GM18519 (cell line): ENCODE measurements around the gene PLEKHA7.

ENCODE experiments used
- ATAC-seq: cut with Tn5 transposase; IDR thresholded peaks from one replicate; pipeline ENCODE4 v1.9.1; 2021; ENCODE audit warnings: mild to moderate bottlenecking, moderate library complexity; ENCODE audit not compliant: unreplicated experiment, low FRiP score

Gene PLEKHA7

DNA sequence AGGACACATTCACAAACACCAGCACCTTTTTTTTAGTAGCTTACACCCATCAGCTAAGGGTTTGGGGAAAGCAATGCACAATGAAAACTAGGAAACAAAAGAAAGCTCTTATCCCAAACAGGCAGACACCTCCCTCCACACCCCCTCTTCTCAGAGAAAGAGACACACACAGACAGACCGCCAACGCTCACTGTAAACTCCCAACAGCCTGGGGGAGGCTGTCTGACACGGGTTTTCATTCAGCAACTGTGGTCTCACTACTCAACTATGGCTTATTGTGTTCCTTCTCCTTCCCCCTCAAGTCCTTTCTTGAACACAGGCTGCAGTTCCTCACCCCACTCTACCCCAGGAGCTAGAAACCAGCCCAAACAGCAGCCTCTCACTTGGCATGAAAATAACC, 152.4 kb downstream of the PLEKHA7 start:
- ATAC-seq: no peak

- no peak for ATAC-seq
These were observed 153.6 kb downstream of the PLEKHA7 start for GRCh38 chr11:16860617-16861016.

DNA sequence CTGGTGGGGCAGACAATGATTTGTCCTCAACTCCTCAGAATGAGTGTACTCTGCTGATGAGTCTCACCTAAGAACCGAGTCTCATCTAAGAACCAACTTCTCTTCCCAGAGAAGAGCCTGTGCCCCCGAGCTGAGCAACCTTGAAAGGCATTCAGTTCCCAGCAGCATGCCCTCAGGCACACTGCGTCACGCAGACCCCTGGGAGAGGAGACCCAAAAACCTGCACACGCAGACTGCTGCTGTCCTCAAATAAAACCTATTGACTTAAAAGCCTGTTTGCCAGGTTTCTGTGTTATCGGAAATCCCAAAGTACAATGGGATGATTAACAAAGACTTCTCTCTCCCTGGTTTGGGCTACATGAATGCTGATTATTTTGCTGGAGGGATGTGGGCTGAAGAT, 154.6 kb downstream of the PLEKHA7 start:
- ATAC-seq: no peak

DNA sequence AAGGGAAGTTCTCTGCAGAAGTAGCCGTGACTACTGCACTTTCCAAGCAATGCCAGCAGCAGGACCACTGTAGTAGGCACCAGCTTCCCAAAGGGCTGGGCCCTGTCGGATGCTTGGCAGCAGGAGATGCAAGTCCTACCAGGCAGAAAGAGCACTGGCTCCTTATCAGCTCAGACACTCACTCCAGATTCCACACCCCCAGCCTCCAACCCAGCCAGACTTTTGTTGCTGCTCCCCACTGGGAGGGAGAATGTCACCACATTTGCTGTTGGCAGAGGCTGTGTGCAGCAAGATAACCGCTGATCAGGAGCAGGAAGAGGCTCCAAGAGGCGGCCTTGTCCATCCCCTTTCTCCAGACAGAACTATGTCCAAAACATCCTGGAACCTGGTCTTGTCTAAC, 157.0 kb downstream of the PLEKHA7 start:
- ATAC-seq: no peak

GRCh38 chr11:16856022-16856471, 158.2 kb downstream of the PLEKHA7 start:
- ATAC-seq: no peak

GRCh38 chr11:16854979-16855378, 159.2 kb downstream of the PLEKHA7 start:
- no peak for ATAC-seq

GRCh38 chr11:16853859-16854258, 160.4 kb downstream of the PLEKHA7 start:
- ATAC-seq: no peak

DNA sequence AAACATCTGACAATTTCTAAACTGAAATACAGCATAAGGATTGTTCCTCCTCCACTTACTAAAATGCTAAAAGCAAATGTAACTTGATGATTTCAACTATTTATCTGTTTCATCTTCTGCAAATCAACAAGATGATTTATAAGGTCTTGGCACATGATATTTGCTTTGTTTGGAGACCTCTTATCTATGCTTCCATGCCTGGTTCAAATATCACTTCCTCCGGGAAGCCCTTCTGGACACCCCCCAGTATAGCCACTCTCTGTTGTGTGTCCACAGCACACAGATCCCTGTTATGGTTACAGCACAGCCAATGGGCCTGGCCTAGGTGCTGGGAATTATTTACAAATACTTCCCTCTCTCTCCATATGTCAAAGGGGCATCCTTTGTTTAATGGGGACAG, 160.9 kb downstream of the PLEKHA7 start:
- ATAC-seq: no peak

- ATAC-seq: no peak
These were observed 167.9 kb downstream of the PLEKHA7 start for GRCh38 chr11:16846305-16846704.

- no peak for ATAC-seq
These were observed 169.9 kb downstream of the PLEKHA7 start for GRCh38 chr11:16844268-16844771.

DNA sequence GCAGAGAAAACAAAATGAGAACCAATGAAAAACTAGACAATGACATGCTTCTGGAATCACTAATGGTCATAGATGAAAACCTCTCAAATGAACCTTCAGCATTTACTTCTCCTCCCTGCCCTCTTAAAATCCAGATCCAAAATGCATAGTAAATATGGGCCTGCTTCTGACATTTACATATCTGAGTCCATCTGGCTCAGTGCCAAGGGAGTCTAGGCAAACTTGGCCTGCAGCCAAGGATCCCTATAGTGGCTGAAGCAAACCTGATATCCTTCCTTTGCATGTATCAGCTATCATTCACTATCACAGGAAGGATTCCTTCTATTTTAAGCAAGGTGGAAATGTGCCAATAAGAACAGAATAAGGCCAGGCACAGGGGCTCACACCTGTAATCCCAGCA, 170.9 kb downstream of the PLEKHA7 start:
- ATAC-seq: no peak

DNA sequence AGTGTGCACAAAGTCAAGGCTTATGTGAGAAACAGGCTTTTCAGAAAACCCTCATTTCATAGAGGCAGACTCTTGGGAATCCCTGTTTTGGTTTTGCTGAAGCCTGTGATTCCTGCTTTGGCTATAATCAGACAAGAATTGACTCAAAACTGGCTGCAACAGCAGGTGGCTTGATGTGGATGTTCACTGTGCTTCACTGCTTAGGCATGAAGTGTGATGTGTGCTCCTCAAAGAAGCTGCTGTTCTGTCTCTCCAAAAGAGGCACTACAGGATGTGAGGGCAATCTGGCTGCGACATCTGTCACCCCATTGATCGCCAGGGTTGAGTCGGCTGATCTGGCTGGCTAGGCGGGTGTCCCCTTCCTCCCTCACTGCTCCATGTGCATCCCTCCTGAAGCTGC, 172.2 kb downstream of the PLEKHA7 start:
- no peak for ATAC-seq

GRCh38 chr11:16841481-16841880, 172.7 kb downstream of the PLEKHA7 start:
- no peak for ATAC-seq

DNA sequence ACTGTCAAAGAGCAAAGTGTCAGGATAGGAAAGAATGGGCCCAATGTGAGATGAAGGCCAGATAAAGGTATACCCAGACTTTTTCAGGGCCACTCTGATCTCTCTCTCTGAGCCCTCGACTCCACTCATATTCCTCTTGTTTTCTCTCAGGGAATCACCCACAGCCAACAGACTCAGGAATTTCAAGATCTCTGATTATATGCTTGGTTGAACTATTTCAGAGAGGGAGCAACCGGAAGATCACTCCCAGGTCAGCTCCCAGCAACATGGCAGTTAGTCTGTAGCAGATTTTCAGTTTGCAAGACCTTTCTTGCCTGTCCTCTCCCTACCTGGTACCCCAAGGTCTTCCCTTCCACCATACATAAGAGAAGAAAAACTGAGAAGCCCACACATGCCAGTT, 173.3 kb downstream of the PLEKHA7 start:
- no peak for ATAC-seq

DNA sequence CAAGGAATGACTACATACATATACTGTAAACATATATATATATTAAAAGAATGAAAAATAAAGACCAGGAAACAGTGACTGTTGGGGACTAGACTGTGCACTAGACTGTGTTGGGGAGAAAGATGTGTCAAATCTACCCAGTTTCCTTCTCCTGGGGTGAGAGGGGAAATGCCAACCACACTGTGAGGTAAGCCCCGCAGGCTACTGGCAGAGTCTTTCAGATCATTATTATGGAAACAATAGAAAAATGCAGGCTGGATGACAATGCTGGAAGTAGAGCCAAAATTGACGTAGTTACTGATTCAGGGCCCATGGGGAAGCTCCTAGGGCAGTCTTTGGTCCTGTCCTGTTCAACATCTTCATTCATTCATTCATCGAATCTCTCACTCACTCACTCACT, 174.4 kb downstream of the PLEKHA7 start:
- ATAC-seq: no peak

DNA sequence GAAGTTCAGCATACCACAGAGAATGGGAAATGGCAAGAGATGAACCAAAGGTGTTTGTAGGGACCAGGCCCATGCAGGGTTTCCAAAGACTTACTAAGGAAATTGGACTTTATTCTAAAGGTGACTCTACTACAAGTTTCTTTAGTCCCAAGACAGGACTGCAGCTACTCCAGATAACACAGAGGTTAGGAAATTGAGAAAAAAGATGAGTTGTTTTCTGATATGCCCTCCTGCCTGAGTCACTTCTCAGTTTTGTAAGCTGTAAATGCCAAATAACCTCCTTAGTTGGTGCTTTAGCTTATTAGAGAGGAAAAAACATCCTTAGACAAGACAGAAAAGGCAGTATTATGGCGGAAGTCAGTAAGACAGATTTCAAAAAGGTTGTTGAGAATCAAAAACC, 179.8 kb downstream of the PLEKHA7 start:
- no peak for ATAC-seq

DNA sequence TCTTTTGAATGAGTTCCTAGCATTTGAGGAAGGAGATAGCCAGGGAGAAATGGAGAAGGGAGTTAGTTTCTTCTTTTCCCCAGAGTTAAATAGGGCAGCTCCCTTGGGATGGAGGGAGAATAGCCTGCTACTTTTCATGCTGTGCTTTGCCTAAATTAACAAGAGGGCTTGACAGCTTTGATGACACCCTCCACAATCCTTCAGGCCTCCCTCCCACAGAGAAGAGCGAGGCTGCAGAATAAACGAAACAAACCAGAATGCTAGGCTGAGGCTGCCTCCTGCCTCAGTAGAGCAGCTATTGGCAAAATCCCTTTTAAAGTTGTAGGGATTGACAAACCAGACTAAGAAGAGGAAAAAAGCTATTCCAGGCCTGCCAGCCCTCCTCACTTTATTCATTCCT, 181.2 kb downstream of the PLEKHA7 start:
- no peak for ATAC-seq

GRCh38 chr11:16832193-16832539, 182.0 kb downstream of the PLEKHA7 start:
- ATAC-seq: no peak

GRCh38 chr11:16831316-16832192, 182.7 kb downstream of the PLEKHA7 start:
- no peak for ATAC-seq

GRCh38 chr11:16827139-16827538, 187.1 kb downstream of the PLEKHA7 start:
- no peak for ATAC-seq

- no peak for ATAC-seq
These were observed 188.2 kb downstream of the PLEKHA7 start for GRCh38 chr11:16825968-16826367.

DNA sequence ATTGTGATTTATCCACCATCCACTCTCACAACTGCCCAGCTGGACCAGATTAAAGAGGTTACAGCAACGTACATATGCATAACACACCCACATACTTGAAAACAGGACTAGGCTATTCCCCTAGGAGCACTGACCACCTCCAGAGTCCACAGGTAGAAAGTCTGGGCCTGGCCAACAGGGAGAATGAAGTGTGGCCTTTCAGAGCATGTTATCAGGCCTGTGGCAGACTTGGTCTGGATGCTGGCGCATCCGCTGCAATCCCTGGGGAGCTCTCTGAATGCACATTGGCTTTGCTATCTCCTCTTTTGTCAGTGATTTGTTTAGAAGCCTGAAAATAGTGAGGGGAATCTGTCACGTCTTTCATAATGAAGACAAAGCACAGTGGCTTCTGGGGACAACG, 189.1 kb downstream of the PLEKHA7 start:
- no peak for ATAC-seq
